SIG-M5 (cell line): ENCODE data around the gene SAXO2.
"Not testable (repeated sequence)": the region's sequence is repeated elsewhere in the genome, so short reads cannot be mapped to it uniquely, and the experiment has no call there.

Source experiments
- DNase-seq: peaks from one replicate; lab custom pipeline; 2025; lab: John Stamatoyannopoulos, UW

SAXO2 gene

GRCh38 chr15:82286475-82286874 lies 23.9 kb downstream of the SAXO2 start:
- DNase-seq: not testable (repeated sequence)

DNA sequence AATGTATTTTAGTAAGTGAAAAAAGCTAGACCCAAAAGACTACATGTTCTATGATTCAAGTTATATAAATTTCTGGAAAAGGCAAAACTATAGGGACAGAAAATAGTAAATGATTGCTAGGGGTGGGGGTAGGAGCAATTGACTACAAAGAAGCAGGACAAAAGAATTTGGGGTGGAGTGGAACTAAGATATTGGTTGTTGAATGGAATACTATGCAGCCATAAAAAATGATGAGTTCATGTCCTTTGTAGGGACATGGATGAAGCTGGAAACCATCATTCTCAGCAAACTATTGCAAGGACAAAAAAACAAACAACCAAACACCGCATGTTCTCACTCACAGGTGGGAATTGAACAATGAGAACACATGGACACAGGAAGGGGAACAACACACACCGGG lies 25.6 kb downstream of the SAXO2 start:
- not testable (repeated sequence) for DNase-seq

GRCh38 chr15:82292271-82292670 lies 29.7 kb downstream of the SAXO2 start:
- no peak for DNase-seq

GRCh38 chr15:82294061-82294690 lies 31.6 kb downstream of the SAXO2 start:
- no peak for DNase-seq

GRCh38 chr15:82297546-82297945 lies 34.9 kb downstream of the SAXO2 start:
- no peak for DNase-seq

GRCh38 chr15:82298032-82298431 lies 35.4 kb downstream of the SAXO2 start:
- DNase-seq: no peak

- DNase-seq: no peak
These were observed 35.9 kb downstream of the SAXO2 start for GRCh38 chr15:82298520-82298919.

- not testable (repeated sequence) for DNase-seq
These were observed 36.9 kb downstream of the SAXO2 start for GRCh38 chr15:82299511-82299914.

GRCh38 chr15:82300326-82300725 lies 37.7 kb downstream of the SAXO2 start:
- DNase-seq: not testable (repeated sequence)

- no peak for DNase-seq
These were observed 38.3 kb downstream of the SAXO2 start for GRCh38 chr15:82300883-82301282.

GRCh38 chr15:82301296-82302016 lies 38.8 kb downstream of the SAXO2 start:
- no peak for DNase-seq

DNA sequence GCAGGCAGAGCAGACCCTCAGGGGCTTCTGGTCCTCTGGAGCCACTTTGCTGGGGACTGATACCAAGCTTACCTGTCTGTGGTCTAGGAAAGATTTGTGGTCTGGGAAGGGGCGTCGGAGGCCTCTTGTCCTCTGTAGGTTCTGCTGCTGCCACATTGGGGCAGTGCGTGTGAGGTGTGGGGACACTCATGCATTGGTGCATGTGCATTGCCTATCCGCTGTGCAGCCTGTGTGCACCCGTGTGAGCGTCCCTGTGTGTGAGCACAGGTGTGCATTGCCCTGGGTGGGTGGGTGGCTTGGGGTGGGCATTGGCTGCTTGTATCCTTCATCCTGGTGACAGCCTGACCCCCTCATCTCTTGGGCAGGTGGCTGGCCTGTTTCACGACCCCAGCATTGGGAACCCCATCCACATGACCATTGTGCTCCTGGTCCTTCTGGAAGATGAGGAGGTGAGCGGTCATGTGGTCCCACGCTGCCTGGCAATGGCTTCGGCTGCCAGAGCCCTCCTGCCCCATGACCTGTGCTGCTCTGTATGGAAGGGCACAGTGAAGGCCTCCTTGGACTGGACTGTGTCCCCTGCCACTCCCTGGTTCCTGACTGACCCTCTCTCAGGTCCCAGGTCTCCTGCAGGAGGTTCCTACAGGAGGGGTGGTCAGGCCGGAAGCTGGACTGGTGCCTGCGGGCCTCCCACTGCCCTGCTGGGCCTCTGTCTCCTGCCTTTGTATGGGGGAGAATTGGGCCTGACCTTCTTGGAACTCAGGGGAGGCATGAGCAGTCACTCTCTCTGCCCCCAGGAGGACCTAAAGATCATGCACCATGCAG lies 41.5 kb downstream of the SAXO2 start:
- DNase-seq: no peak

DNA sequence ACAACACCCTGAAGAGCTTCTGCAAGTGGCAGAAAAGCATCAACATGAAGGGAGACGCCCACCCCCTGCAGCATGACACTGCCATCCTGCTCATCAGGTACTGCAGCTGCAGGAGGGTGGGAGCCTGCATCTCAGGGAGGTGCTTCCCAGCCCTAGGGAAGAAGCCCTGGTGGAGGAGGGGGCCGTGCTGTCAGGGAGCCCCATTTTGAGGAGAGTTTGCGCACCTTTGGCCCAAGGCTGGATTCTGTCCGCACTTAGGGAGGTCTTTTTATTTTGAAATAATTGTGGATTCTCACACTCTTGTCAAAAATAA lies 42.1 kb downstream of the SAXO2 start:
- DNase-seq: no peak

DNA sequence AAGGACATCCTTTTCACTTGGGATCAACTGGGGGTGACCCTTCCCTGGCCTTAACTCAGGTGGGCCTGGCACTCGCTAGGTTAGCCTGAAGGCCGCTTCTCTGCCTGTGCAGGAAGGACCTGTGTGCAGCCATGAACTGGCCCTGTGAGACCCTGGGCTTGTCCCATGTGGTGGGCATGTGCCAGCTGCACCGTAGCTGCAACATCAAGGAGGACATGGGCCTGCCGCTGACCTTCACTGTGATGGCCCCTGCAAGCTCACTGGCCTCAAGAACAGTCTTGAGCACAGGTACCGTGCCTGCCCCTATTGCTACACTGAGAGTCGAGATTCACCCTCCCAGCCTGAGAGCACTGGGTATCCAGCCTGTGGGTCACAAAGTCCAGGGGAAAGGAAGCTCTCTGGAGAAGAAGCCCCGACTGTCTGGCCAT lies 43.0 kb downstream of the SAXO2 start:
- no peak for DNase-seq

DNA sequence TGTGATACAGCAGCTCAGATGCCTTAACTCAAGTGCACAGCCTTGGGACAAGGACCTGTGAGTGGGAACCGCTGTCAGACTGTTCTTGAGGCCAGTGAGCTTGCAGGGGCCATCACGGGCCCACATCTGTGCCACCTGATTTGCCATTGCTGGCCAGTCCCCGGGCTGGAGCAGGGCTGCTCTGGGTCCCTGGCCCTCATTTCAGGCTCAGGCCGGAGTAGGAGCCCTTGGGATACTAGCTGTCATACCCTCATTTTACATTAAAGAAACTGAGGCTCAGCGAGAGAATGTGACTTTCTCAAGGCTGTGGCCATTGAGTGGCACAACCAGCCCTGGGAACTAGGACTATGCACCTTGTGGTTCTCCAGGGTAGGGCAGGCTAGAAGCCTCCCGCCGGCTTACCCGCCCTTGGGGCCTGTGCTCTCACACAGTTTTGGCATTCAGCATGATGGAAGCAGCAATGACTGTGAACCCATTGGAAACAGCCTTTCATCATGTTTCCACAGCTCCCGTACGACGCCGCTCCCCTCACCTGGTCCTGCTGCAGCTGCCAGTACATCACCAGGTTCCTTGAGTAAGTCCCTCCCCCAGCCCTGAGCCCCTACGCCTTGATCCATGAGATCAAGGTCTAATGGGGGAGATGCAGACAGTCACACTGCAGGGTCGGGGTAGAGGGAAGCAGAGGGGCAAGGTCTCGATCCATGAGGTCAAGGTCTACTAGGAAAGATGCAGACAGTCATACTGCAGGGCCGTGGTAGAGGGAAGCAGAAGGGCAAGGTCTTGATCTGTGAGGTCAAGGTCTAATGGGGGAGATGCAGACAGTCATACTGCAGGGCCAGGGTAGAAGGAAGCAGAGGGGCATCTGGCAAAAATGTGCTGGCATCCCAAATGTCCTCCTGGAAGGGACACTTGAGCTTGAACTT lies 44.4 kb downstream of the SAXO2 start:
- DNase-seq: no peak

DNA sequence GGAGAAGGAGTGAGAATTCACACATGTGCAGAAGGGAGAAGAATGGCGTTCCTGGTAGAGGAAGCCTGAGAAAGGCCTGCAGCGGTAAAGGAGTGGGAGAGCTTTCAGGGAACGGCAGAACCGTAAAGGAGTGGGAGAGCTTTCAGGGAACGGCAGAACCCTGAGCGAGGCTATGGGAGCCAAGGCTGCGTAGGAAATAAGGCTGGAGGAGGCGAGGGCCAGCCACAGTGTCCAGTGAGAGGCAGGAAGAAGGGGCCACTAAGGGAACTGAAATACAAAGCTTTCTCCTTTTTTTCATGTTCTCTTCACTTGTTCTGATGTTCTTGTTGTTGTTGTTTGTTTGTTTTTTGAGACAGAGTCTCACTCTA lies 45.1 kb downstream of the SAXO2 start:
- DNase-seq: no peak

- DNase-seq: no peak
These were observed 47.2 kb downstream of the SAXO2 start for GRCh38 chr15:82309802-82310201.

- DNase-seq: not testable (repeated sequence)
These were observed 48.7 kb downstream of the SAXO2 start for GRCh38 chr15:82311321-82311720.

GRCh38 chr15:82312586-82313349 lies 50.1 kb downstream of the SAXO2 start:
- DNase-seq: no peak

DNA sequence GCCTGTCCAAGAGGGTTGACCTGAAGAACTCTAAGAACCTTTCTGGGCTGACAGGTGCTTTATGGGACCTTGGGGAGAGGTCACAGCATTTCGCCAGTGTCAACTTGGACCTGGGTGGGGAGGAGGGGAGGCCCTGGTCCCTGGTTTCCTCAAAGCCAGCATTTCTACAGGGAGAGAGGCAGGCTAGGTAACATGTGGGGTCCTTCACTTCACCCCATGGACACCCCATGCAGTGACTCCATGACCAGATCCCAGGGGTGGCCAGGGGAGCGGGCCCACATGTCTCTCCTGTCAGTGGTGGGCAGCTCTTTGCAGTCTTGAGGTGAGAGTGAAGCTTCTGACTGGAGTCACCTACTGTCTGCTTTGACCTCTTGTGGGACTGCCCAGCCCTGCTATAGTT lies 50.8 kb downstream of the SAXO2 start:
- no peak for DNase-seq
